AG04450 (cell line): ENCODE results near the gene SLC2A4. TPM values are rescaled to one million over a fixed set of nuclear protein-coding genes. Genes with fewer than 3 reads are reported as not detected.

Experiments
- CTCF ChIA-PET: fragments of 300-600, 350-600 bp; formaldehyde crosslinking; extraction: SDS; loops from one replicate; lab custom pipeline; 2022; ENCODE audit warnings: antibody characterized with exemption, inconsistent platforms; lab: Charles Lee
- POLR2A ChIA-PET: fragments of 350-600 bp; formaldehyde crosslinking; extraction: SDS; loops from one replicate; lab custom pipeline; 2021; ENCODE audit warnings: antibody characterized with exemption, inconsistent platforms; lab: Yijun Ruan, JAX
- DNase-seq: peaks from one replicate; pipeline ENCODE4 v3.0.0-alpha.2; 2011; ENCODE audit warnings: low read depth, low spot score
- H3K27ac ChIP-seq: one replicate; pipeline ENCODE4 v1.5.1; 2012; ENCODE audit warnings: low read depth, low read length, control low read depth
- H3K27me3 ChIP-seq: one replicate; pipeline ENCODE4 v1.6.0; 2012; ENCODE audit warnings: low read length; ENCODE audit not compliant: control insufficient read depth, insufficient read depth
- H3K4me3 ChIP-seq: 2 replicates; pipeline ENCODE4 v1.5.1; 2011; ENCODE audit warnings: mild to moderate bottlenecking, low read depth, low read length, control low read depth
- H3K9me3 ChIP-seq: 2 replicates; pipeline ENCODE4 v1.5.1; 2012; ENCODE audit warnings: low read length; ENCODE audit not compliant: control insufficient read depth, insufficient read depth
- CTCF ChIP-seq: IDR thresholded peaks from 2 replicates; pipeline ENCODE4 v1.5.1; 2011; ENCODE audit warnings: low read depth, low read length, control low read depth, inconsistent platforms
- polyA plus RNA-seq: library from polyadenylated mRNA; depleted of rRNA; stranded (reverse); fragments of >200 nt; gene quantifications from 2 replicates; pipeline ENCODE4 v1.2.3, GENCODE V29; 2011

Gene SLC2A4
- polyA plus RNA-seq, 1 experiment: 0.21 TPM

GRCh38 chr17:7251661-7252175 is 29.8 kb upstream of the SLC2A4 start, which contains the start of gene CTDNEP1:
TSS of gene CTDNEP1 (minus strand) at chr17:7251734. CDS start at chr17:7251296, 438 bp downstream.
- POLR2A ChIA-PET: interaction anchor here (0.6 to 1.6 kb wide), 4 partner anchors 9 to 61 kb away, joined by 3 to 18 read pairs (median 7); partner anchors contain the start of genes ACADVL, DLG4, DVL2 and GABARAP
- CTCF ChIA-PET: interaction anchor here (0.9 kb wide), 1 partner anchor 9 kb away, joined by 6 read pairs; the partner anchor contains the start of gene GABARAP
- H3K4me3 ChIP-seq: peak within 1 kb of the TSS; percentile 93

GRCh38 chr17:7252176-7253043 is 29.1 kb upstream of the SLC2A4 start, which contains the start of gene ELP5:
TSS of gene ELP5 (plus strand) at chr17:7252215. CDS start at chr17:7252551, 336 bp downstream.
- Histone ChIP-seq H3K9me3 (no peaks in the 10 kb centered on the region; the same call in 1 of the 2 replicates), H3K27ac (peak within 1 kb of the TSS; percentile 100), H3K27me3 (no peaks in the 10 kb centered on the region), H3K4me3 (peak within 1 kb of the TSS; percentile 93)
- ChIA-PET CTCF (no interaction called here), POLR2A (interaction anchor here (1.1 to 1.6 kb wide), 3 partner anchors 10 to 62 kb away, joined by 3 to 18 read pairs (median 10); partner anchors contain the start of genes ACADVL, DLG4 and GABARAP)
- peak; percentile 81 for DNase-seq
- no peak for TF ChIP-seq CTCF

More at GRCh38 chr17:7251661-7252175, 29.8 kb upstream of the SLC2A4 start, which contains the start of gene CTDNEP1:
- no peak for TF ChIP-seq CTCF
- H3K27ac ChIP-seq: peak within 1 kb of the TSS; percentile 100
- peak; percentile 99 for DNase-seq
- no peaks in the 10 kb centered on the region for H3K27me3 ChIP-seq
- H3K9me3 ChIP-seq: no peaks in the 10 kb centered on the region; the same call in 1 of the 2 replicates

GRCh38 chr17:7253082-7253481 is 28.4 kb upstream of the SLC2A4 start:
- H3K27ac ChIP-seq: no peak overlapping the region
- POLR2A ChIA-PET: no interaction called here
- H3K4me3 ChIP-seq: peak overlapping the region; percentile 93
- DNase-seq: no peak
- no peaks in the 10 kb centered on the region for H3K27me3 ChIP-seq
- CTCF ChIA-PET: no interaction called here
- TF ChIP-seq CTCF: no peak
- no peaks in the 10 kb centered on the region; the same call in 1 of the 2 replicates for H3K9me3 ChIP-seq

- POLR2A ChIA-PET: interaction anchor here (0.6 kb wide), 1 partner anchor 16 kb away, joined by 5 read pairs; no protein-coding TSS in a partner anchor
- CTCF ChIA-PET: interaction anchor here (1.4 kb wide), 1 partner anchor 306 kb away, joined by 3 read pairs; no protein-coding TSS in a partner anchor
- Histone ChIP-seq H3K9me3 (no peaks in the 10 kb centered on the region; the same call in 1 of the 2 replicates), H3K4me3 (no peak overlapping the region), H3K27ac (no peak overlapping the region), H3K27me3 (no peaks in the 10 kb centered on the region)
- no peak for TF ChIP-seq CTCF
- no peak for DNase-seq
These were observed 27.0 kb upstream of the SLC2A4 start for GRCh38 chr17:7254511-7254910.
